Effector memory CD4-positive, alpha-beta T cell (primary cell): Measurements from ENCODE around the gene ARHGAP1.
"Not testable (repeated sequence)": the region's sequence is repeated elsewhere in the genome, so short reads cannot be mapped to it uniquely, and the experiment has no call there.

Experiments used
- DNase-seq, 3 donors: peaks; one replicate each; pipeline ENCODE4 v3.0.0-alpha.2; 2020
- H3K27ac ChIP-seq: 2 replicates; pipeline ENCODE4 v1.7.0; 2013; ENCODE audit warnings: mild to moderate bottlenecking, low read length, moderate library complexity; ENCODE audit not compliant: insufficient read depth, poor library complexity, severe bottlenecking
- H3K27me3 ChIP-seq: replicated peaks from 2 replicates; pipeline ENCODE4 v1.7.0; 2013; ENCODE audit warnings: mild to moderate bottlenecking, low read length; ENCODE audit not compliant: insufficient read depth, control insufficient read depth, poor library complexity, severe bottlenecking
- H3K36me3 ChIP-seq: 2 replicates; pipeline ENCODE4 v1.7.0; 2013; ENCODE audit warnings: mild to moderate bottlenecking, low read length, moderate library complexity; ENCODE audit not compliant: control insufficient read depth, insufficient read depth
- H3K4me1 ChIP-seq: 2 replicates; pipeline ENCODE4 v1.7.0; 2013; ENCODE audit warnings: low read length, mild to moderate bottlenecking; ENCODE audit not compliant: control insufficient read depth, insufficient read depth, poor library complexity, severe bottlenecking
- H3K4me3 ChIP-seq: 2 replicates; pipeline ENCODE4 v1.7.0; 2013; ENCODE audit warnings: low read length, low read depth, mild to moderate bottlenecking; ENCODE audit not compliant: insufficient read depth, poor library complexity, severe bottlenecking
- H3K9me3 ChIP-seq: 2 replicates; pipeline ENCODE4 v1.7.0; 2013; ENCODE audit warnings: mild to moderate bottlenecking, low read length, moderate library complexity; ENCODE audit not compliant: control insufficient read depth

ARHGAP1 gene

DNA sequence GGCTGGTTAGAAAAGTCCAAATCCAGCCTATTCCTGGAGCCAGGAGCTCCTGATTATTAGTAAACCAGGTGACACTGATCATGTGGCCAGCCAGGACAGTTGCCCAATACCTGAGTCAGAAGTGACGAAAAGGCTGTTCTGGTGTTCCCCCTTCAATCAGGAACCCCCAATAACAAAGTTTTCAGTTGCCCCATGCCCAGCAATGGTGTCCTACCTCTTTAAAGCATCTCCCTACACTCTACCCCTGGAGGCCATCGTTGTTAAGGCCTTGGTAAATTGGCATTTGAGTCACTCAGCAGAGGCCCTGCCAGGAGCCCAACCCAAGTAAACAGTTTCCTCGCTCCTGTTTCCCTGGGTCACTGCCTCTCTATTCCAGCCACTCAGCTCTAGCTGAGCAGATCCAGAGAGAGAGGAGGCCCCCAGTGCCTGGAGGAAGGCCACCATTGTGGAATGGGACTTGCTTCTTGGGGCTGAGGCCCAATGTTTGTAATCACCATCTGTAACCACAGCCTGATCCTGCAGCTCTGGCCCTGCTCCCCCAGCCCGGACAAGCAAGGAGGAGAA lies 25.0 kb downstream of the ARHGAP1 start:
- Histone ChIP-seq H3K27ac (peak overlapping the region; percentile 40), H3K9me3 (no peaks in the 10 kb centered on the region), H3K4me3 (no peak overlapping the region), H3K27me3 (no peaks in the 10 kb centered on the region), H3K36me3 (peaks cover 44% of the 10 kb centered on the region), H3K4me1 (peaks cover 66% of the 10 kb centered on the region)
- DNase-seq: no peak

DNA sequence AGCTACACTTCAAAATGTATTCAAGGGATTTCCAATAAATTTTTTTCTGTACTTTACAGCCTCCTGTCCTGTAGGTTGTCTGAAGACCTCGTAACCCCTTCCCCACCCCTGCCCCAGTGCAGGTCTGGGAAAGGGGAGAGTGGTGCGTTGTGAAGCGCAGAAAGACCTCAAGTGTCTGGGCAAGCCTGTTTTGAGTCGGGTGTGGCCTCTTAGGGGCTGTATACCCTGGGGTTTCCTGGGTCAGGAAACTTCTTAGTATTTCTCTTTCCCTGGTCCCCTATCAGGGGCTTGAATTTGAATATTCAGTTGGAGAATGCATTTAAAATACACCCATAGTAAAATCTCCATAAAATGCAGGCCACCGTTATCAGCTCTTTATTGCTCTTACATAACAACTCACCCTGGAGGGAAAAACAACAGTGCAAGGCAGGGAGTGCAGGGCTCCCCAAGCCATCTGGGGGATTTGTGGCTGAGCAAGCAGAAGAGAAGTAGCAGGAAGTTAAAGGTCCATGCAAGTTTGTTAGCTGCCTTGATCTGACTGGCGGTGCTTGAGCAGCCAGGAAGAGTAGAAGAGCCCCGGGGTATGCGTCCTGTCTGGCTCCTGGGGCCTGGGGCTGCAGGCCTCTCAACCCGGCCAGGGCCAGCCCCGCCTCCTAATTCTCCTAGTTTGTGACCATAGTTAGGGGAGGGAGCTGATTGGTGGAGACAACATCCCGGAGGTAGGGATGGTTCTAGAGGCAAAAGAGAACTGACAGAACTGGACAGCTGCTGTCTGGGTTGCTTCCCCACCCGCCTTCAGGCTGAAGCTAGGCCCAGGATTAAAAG lies 25.7 kb downstream of the ARHGAP1 start:
- Histone ChIP-seq H3K36me3 (peaks cover 41% of the 10 kb centered on the region), H3K27me3 (no peaks in the 10 kb centered on the region), H3K4me1 (peaks cover 73% of the 10 kb centered on the region), H3K9me3 (no peaks in the 10 kb centered on the region), H3K4me3 (no peak overlapping the region), H3K27ac (peak overlapping the region; percentile 40)
- DNase-seq: no peak

DNA sequence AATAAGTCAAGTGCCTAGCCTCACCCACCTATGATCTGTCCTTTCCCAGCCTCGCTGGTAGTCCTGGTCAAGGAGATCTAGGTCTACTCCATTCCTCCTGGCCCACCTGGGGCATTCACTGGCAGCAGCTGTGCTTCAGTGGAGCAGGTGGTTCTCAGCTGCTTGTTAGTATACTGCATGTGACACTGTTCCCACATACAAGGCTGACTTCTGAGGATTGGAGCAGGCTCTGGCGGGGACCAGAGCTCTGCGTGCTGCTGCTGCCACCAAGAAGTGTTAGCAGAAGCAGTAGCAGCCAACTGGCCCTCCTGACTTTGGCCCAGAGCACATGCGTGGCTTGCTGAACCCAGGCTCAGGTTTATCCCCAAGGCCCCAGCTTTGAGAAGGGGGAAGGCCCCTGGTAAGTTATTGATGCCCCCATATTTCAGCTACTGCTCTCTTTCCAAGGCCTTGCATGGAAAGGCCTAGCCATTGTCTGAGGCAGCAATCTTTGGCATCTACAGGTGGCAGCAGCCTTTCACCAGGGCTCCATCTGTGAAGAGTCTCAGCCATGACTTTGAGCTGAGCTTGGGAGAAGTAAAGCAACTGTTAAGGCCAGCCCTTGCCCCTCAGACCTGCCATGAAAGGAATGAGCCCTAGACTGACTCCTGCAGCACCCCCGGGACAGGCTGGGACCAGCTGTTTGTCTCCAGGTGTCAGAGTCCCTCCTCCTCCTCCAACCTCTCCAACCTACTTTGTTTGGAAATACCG lies 26.5 kb downstream of the ARHGAP1 start:
- Histone ChIP-seq H3K27me3 (no peaks in the 10 kb centered on the region), H3K36me3 (peaks cover 41% of the 10 kb centered on the region), H3K4me1 (peaks cover 77% of the 10 kb centered on the region), H3K4me3 (no peak overlapping the region), H3K9me3 (no peaks in the 10 kb centered on the region), H3K27ac (peak overlapping the region; percentile 10)
- DNase-seq: no peak

DNA sequence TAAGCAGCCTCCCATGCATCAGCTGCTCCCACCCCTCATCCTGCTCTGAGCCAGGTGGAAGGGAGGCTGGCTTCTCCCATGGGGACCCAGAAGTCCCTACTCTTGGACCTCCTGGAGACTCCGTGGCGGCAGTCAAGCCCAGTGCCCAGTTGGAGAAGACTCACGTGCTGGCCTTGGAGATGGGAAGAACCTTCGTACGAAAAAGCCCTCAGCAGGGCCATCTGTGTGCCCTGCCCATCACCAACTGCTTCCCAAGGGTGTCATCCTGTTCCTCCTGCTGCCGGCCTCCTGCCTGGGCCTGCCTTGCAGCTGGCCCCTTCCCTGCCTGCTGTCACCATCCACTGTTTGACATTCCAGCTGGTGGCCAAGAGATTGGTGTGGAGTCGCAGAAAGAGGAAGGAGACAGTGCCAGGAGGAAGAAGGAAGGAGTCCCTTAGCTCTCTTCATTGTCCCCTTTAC lies 28.0 kb downstream of the ARHGAP1 start:
- no peak for DNase-seq
- Histone ChIP-seq H3K27ac (peak overlapping the region; percentile 55), H3K4me1 (peaks cover 77% of the 10 kb centered on the region), H3K27me3 (no peaks in the 10 kb centered on the region), H3K36me3 (peaks cover 47% of the 10 kb centered on the region), H3K4me3 (no peak overlapping the region), H3K9me3 (no peaks in the 10 kb centered on the region)

DNA sequence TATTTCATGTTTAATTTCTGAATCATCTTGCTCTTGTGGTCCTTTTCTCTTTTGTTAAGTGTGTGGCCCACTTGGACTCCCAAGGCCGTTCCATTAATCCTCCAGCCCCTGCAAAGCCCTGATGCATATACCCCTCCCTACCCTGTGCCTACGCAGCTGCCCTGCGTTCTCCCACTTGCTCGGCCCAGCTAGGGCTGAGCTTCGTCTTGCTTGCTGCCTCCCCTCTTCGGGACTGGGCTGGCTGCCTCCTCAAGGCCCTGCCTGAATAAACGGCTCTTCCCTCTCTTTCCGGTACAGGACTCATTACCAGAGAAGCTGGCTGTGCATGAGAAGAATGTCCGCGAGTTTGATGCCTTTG lies 28.5 kb downstream of the ARHGAP1 start:
- Histone ChIP-seq H3K9me3 (no peaks in the 10 kb centered on the region), H3K27me3 (no peaks in the 10 kb centered on the region), H3K27ac (peak overlapping the region; percentile 55), H3K4me1 (peaks cover 72% of the 10 kb centered on the region), H3K36me3 (peaks cover 51% of the 10 kb centered on the region), H3K4me3 (no peak overlapping the region)
- DNase-seq: no peak

DNA sequence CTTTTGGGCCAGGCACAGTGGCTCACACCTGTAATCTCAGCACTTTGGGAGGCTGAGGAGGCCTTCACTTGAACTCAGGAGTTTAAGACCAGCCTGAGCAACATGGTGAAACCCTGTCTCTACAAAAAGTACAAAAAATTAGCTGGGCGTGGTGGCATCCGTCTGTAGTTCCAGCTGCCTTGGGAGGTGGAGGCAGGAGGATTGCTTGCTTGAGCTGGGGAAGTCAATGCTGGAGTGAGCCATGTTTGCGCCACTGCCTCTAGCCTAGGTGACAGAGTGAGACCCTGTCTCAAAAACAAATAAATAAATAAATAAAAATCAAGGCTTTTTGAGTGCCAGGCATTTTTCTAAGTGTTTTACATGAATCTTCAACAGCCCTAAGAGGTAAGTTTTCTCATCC lies 29.9 kb downstream of the ARHGAP1 start:
- Histone ChIP-seq H3K4me1 (peaks cover 62% of the 10 kb centered on the region), H3K36me3 (peaks cover 54% of the 10 kb centered on the region)
- not testable (repeated sequence) for H3K27ac ChIP-seq, H3K9me3 ChIP-seq, H3K27me3 ChIP-seq, H3K4me3 ChIP-seq, DNase-seq

DNA sequence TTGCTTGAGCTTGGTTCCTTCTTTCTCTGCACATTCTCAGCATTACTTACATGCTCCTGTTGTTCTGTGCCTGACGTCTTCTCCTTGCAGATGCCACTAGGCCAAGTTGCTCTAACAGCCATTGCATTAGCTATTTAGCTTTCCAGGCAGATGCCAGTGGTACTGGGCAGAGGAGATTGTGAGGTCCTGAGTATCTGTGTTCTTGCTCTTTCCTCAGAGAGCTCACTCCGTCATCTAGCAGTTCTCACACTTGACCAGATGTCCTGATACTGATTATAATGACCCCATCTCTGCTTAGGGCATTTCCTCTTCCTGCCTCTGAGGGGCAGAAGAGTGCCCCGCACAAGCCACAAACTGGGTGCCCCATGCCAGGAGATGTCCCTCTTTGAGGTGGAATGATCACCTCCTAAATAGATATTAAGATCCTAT lies 30.7 kb downstream of the ARHGAP1 start:
- no peak for DNase-seq
- Histone ChIP-seq H3K36me3 (peaks cover 62% of the 10 kb centered on the region), H3K9me3 (no peaks in the 10 kb centered on the region), H3K4me1 (peaks cover 54% of the 10 kb centered on the region), H3K4me3 (no peak overlapping the region), H3K27me3 (no peaks in the 10 kb centered on the region), H3K27ac (no peak overlapping the region)

DNA sequence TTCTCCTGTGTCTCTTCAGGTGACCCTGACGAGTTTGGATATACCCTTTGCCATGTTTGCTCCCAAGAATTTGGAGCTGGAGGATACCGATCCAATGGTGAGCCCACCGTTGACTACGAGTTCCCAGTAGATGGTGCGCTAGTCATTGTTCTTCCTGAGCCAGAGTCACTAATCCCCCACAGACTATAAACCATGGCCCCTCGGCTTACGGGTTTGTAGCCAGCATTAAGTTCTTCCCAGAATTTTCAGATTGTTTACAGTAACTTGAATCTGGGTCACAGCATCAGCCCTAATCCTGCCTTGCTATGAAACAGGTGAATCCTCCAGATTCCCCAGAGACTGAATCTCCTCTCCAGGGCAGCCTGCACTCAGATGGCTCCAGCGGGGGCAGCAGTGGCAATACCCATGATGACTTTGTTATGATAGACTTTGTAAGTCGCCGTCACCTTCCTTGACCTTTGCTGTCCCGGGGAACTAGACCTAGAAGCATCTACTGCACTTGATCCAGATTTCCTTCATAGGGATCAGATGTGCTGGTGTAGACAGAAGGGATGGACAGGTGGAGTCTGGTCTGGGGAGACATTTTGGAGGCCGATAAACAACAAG lies 31.8 kb downstream of the ARHGAP1 start:
- Histone ChIP-seq H3K36me3 (peaks cover 66% of the 10 kb centered on the region), H3K9me3 (no peaks in the 10 kb centered on the region), H3K4me1 (peaks cover 42% of the 10 kb centered on the region), H3K27me3 (no peaks in the 10 kb centered on the region), H3K27ac (no peak overlapping the region), H3K4me3 (no peak overlapping the region)
- DNase-seq: no peak

DNA sequence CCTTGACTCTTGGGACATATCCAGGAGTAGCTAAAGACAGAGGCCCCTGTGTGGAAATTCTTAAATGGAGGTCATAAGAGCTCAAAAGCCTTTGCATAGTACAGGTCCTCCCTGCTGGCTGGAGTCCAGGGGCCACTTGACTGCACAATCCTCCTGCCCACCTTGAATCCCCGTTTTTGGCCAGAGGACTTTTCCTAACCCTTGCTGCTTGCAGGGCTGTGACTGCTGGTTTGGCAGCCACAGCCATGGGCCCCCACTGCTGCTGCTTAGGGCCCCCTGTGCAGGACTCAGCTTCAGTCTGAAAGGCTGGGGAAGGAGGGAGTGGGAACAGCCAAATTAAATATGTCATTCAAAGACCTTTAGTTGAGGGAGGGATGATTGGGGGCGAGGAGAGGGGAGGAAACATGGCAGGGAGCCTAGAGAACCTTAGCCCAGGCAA lies 33.4 kb downstream of the ARHGAP1 start:
- H3K9me3 ChIP-seq: no peaks in the 10 kb centered on the region
- H3K27me3 ChIP-seq: no peaks in the 10 kb centered on the region
- H3K4me3 ChIP-seq: no peak overlapping the region
- peaks cover 28% of the 10 kb centered on the region for H3K4me1 ChIP-seq
- H3K36me3 ChIP-seq: peaks cover 61% of the 10 kb centered on the region
- DNase-seq: no peak
- no peak overlapping the region for H3K27ac ChIP-seq
